DOHH2 (cell line): ENCODE results near the gene CCL13.
"Not testable (repeated sequence)": the region's sequence is repeated elsewhere in the genome, so short reads cannot be mapped to it uniquely, and the experiment has no call there.

Experiments
- EZH2phosphoT487 ChIP-seq: fragments of 200-600 bp; sonication (generic); IDR thresholded peaks from 2 replicates; pipeline ENCODE4 v1.6.1; 2017; ENCODE audit warnings: borderline replicate concordance, mild to moderate bottlenecking, antibody characterized with exemption, low read length, moderate library complexity, mixed read lengths
- TF ChIP-seq, protein P1 (sequence below): fragments of 200-600 bp; sonication (generic); IDR thresholded peaks from one replicate; pipeline ENCODE4 v1.5.1; 2014; ENCODE audit warnings: antibody characterized with exemption, mild to moderate bottlenecking, low read depth, low read length; ENCODE audit not compliant: poor library complexity, severe bottlenecking

DNA sequence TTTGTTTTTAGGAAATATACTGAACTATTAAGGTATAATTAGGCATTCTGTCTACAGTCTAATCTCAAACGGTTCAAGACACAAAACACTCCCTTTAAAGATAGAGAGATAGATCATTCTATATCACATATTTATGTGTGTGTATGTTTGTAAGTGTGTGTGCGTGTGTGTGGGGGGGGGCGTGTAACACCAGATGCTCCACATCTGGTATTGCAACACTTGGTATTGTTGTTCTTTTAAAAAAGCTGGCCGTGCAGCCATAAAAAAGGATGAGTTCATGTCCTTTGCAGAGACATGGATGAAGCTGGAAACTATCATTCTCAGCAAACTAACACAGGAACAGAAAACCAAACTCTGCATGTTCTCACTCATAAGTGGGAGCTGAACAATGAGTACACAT is 28.7 kb upstream of the CCL13 start:
- TF ChIP-seq, protein P1, sequence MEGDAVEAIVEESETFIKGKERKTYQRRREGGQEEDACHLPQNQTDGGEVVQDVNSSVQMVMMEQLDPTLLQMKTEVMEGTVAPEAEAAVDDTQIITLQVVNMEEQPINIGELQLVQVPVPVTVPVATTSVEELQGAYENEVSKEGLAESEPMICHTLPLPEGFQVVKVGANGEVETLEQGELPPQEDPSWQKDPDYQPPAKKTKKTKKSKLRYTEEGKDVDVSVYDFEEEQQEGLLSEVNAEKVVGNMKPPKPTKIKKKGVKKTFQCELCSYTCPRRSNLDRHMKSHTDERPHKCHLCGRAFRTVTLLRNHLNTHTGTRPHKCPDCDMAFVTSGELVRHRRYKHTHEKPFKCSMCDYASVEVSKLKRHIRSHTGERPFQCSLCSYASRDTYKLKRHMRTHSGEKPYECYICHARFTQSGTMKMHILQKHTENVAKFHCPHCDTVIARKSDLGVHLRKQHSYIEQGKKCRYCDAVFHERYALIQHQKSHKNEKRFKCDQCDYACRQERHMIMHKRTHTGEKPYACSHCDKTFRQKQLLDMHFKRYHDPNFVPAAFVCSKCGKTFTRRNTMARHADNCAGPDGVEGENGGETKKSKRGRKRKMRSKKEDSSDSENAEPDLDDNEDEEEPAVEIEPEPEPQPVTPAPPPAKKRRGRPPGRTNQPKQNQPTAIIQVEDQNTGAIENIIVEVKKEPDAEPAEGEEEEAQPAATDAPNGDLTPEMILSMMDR, result not testable (repeated sequence)
- not testable (repeated sequence) for TF ChIP-seq EZH2phosphoT487
